HepG2 (cell line): Measurements from ENCODE around the gene CDT1. TPM values are rescaled to one million over a fixed set of nuclear protein-coding genes. Genes with fewer than 3 reads are reported as not detected.

ENCODE experiments used
- ATAC-seq: fragments of 200-7000 bp; cut with Tn5 transposase; 3 replicates; pipeline ENCODE4 v1.9.1; 2020; ENCODE audit warnings: mild to moderate bottlenecking, moderate library complexity
- BruUV-seq: library from RNA; stranded (reverse); fragments of 400-500 nt; replicated peaks from 2 replicates; lab custom pipeline; 2021; lab: Mats Ljungman, UMichigan
- CTCF ChIA-PET: fragments of 300-600 bp; formaldehyde crosslinking; extraction: SDS; loops from one replicate; lab custom pipeline; 2021; ENCODE audit warnings: low total read pairs, inconsistent platforms, low intra/inter-chr PET ratio; lab: Yijun Ruan, JAX
- POLR2A ChIA-PET: fragments of 350-600 bp; sonication (Branson Sonifier 250); formaldehyde crosslinking; loops from one replicate; lab custom pipeline; 2020; ENCODE audit warnings: antibody characterized with exemption, inconsistent platforms; lab: Yijun Ruan, JAX
- DNase-seq: peaks from one replicate; pipeline ENCODE4 v3.0.0-alpha.2; 2015; ENCODE audit warnings: low spot score
- FAIRE-seq: peaks from 3 replicates; lab custom pipeline; 2011; peaks lifted over from hg19 to GRCh38; lab: Jason Lieb, UNC
- H2AFZ ChIP-seq: one replicate; pipeline ENCODE4 v1.6.1; 2011; ENCODE audit warnings: low read length, inconsistent platforms
- H3K27ac ChIP-seq: fragments of 300-600 bp; 3 replicates; pipeline ENCODE4 v1.8.0; 2011; ENCODE audit warnings: mixed run types, mild to moderate bottlenecking, mixed read lengths, low read length, inconsistent platforms; ENCODE audit not compliant: insufficient read depth; ENCODE audit errors: extremely low read length
- H3K27me3 ChIP-seq, 2 experiments: fragments of 200-600 bp in 1 of 2; 2 replicates in 1 of 2; 3 replicates in 1 of 2; pipeline versions ENCODE4 v1.6.0 to v1.8.0; 2011; ENCODE audit warnings: low read length in 2 of 2, mild to moderate bottlenecking in 2 of 2, moderate library complexity in 2 of 2, inconsistent platforms in 1 of 2; ENCODE audit not compliant: insufficient read depth in 2 of 2, control insufficient read depth in 1 of 2
- H3K36me3 ChIP-seq, 2 experiments: fragments of 200-600 bp in 1 of 2; replicated peaks in 1 of 2; 2 replicates in 1 of 2; 3 replicates in 1 of 2; pipeline versions ENCODE4 v1.5.1 to v1.8.0; 2011; ENCODE audit warnings: low read length in 2 of 2, inconsistent platforms in 1 of 2; ENCODE audit not compliant: insufficient read depth in 2 of 2, control insufficient read depth in 1 of 2
- H3K4me1 ChIP-seq: 2 replicates; pipeline ENCODE4 v1.5.1; 2012; ENCODE audit warnings: low read length, inconsistent platforms; ENCODE audit not compliant: insufficient read depth
- H3K4me2 ChIP-seq: 2 replicates; pipeline ENCODE4 v1.6.0; 2011; ENCODE audit warnings: low read depth, low read length, inconsistent platforms
- H3K4me3 ChIP-seq, 3 experiments: fragments of 200-600 bp in 1 of 3; sonication (generic), shearing (Covaris generic) in 1 of 3; replicated peaks in 1 of 3; 2 replicates each; pipeline ENCODE4 v1.5.1; 2011 to 2016; ENCODE audit warnings: low read length in 3 of 3, inconsistent platforms in 2 of 3, low read depth in 2 of 3, mild to moderate bottlenecking in 2 of 3, control low read depth in 1 of 3, mixed read lengths in 1 of 3; ENCODE audit not compliant: insufficient read depth in 1 of 3
- H3K79me2 ChIP-seq: one replicate; pipeline ENCODE4 v1.6.1; 2011; ENCODE audit warnings: low read length, inconsistent platforms; ENCODE audit not compliant: insufficient read depth
- H3K9ac ChIP-seq: 2 replicates; pipeline ENCODE4 v1.6.0; 2011; ENCODE audit warnings: mild to moderate bottlenecking, low read depth, low read length, inconsistent platforms; ENCODE audit not compliant: insufficient read depth
- H3K9me3 ChIP-seq: 2 replicates; pipeline ENCODE4 v1.5.1; 2012; ENCODE audit warnings: mild to moderate bottlenecking, low read length
- H4K20me1 ChIP-seq: 2 replicates; pipeline ENCODE4 v1.6.0; 2011; ENCODE audit warnings: inconsistent platforms, mild to moderate bottlenecking, low read length, moderate library complexity; ENCODE audit not compliant: insufficient read depth
- DNMT1 ChIP-seq: sonication (generic); formaldehyde crosslinking; IDR thresholded peaks from 2 replicates; pipeline ENCODE4 v1.5.1; 2020; ENCODE audit warnings: mild to moderate bottlenecking, missing genetic modification reagents
- HOXA7 ChIP-seq: sonication (generic); formaldehyde crosslinking; IDR thresholded peaks from 2 replicates; pipeline ENCODE4 v1.8.1; 2022; ENCODE audit warnings: mild to moderate bottlenecking, missing genetic modification reagents, moderate library complexity
- PAF1 ChIP-seq: IDR thresholded peaks from 2 replicates; pipeline ENCODE4 v1.6.1; 2016; ENCODE audit warnings: missing genetic modification reagents, missing compliant biosample characterization
- PHF5A ChIP-seq: IDR thresholded peaks from one replicate; pipeline ENCODE4 v1.6.1; 2018; ENCODE audit warnings: low read depth, missing genetic modification reagents; ENCODE audit not compliant: unreplicated experiment
- POGZ ChIP-seq: sonication (generic); formaldehyde crosslinking; IDR thresholded peaks from 2 replicates; pipeline ENCODE4 v1.4.0; 2020; ENCODE audit warnings: mild to moderate bottlenecking, missing genetic modification reagents
- POLR2A ChIP-seq, 2 experiments: IDR thresholded peaks; 2 replicates each; pipeline ENCODE4 v1.6.1; 2011; ENCODE audit warnings: low read depth in 2 of 2, low read length in 2 of 2, mild to moderate bottlenecking in 1 of 2, moderate library complexity in 1 of 2; ENCODE audit not compliant: insufficient read depth in 1 of 2
- POLR2AphosphoS2 ChIP-seq: IDR thresholded peaks from 2 replicates; pipeline ENCODE4 v1.6.1; 2011; ENCODE audit warnings: low read depth, low read length, improper control_type of control experiment
- POLR2AphosphoS5 ChIP-seq: IDR thresholded peaks from 2 replicates; pipeline ENCODE4 v1.6.1; 2012; ENCODE audit warnings: low read depth, low read length
- TOPORS ChIP-seq: sonication (generic); formaldehyde crosslinking; IDR thresholded peaks from 2 replicates; pipeline ENCODE4 v1.8.0; 2023; ENCODE audit warnings: mild to moderate bottlenecking, missing genetic modification reagents
- XBP1 ChIP-seq: sonication (generic); formaldehyde crosslinking; IDR thresholded peaks from 2 replicates; pipeline ENCODE4 v1.5.0; 2020; ENCODE audit warnings: missing genetic modification reagents
- YY1 ChIP-seq: IDR thresholded peaks from 2 replicates; pipeline ENCODE4 v1.6.1; 2011; ENCODE audit warnings: low read length, low read depth, moderate library complexity, mild to moderate bottlenecking; ENCODE audit not compliant: insufficient read depth, insufficient replicate concordance
- ZNF121 ChIP-seq: sonication (generic); formaldehyde crosslinking; IDR thresholded peaks from 2 replicates; pipeline ENCODE4 v1.5.0; 2020; ENCODE audit warnings: mild to moderate bottlenecking, missing genetic modification reagents
- ZNF264 ChIP-seq: sonication (generic); formaldehyde crosslinking; IDR thresholded peaks from 2 replicates; pipeline ENCODE4 v1.4.0; 2020; ENCODE audit warnings: missing genetic modification reagents
- ZNF274 ChIP-seq: sonication (generic); formaldehyde crosslinking; IDR thresholded peaks from 2 replicates; pipeline ENCODE4 v1.5.1; 2020; ENCODE audit warnings: mild to moderate bottlenecking, missing genetic modification reagents
- ZNF501 ChIP-seq: sonication (generic); formaldehyde crosslinking; IDR thresholded peaks from 2 replicates; pipeline ENCODE4 v1.5.1; 2020; ENCODE audit warnings: mild to moderate bottlenecking, moderate library complexity, missing genetic modification reagents
- ZNF629 ChIP-seq: sonication (generic); formaldehyde crosslinking; conservative IDR thresholded peaks from 2 replicates; pipeline ENCODE4 v1.5.0; 2020; ENCODE audit warnings: missing genetic modification reagents
- ZNF713 ChIP-seq: sonication (generic); formaldehyde crosslinking; IDR thresholded peaks from 2 replicates; pipeline ENCODE4 v1.4.0; 2020; ENCODE audit warnings: mild to moderate bottlenecking, missing genetic modification reagents
- WGBS: methylation state at CpG from one replicate; pipeline ENCODE4 v1.1.6; 2017; ENCODE audit warnings: low lambda C conversion rate; 5-methylcytosine and 5-hydroxymethylcytosine counted together
- in situ Hi-C: cut with HindIII; loops from 2 replicates; pipeline ENCODE4 v1.10.0; 2017; ENCODE audit warnings: low pct_unique_long_range_greater_than_20kb; ENCODE audit not compliant: extremely low pct_ligation_motif_present
- intact Hi-C: fragments of 100-400 bp; cut with micrococcal nuclease; formaldehyde crosslinking; loops from one replicate; pipeline ENCODE4 v1.10.0; 2022; ENCODE audit not compliant: unreplicated experiment
- polyA plus RNA-seq, 8 experiments: library from polyadenylated mRNA; depleted of rRNA in 3 of 8; stranded (reverse) in 7 of 8; unstranded in 1 of 8; fragments of >200 nt; fragmentation: Illumina TruSeq in 4 of 8; extraction: Trizol in 4 of 8; gene quantifications; 2 replicates each; pipeline versions ENCODE4 v1.2.1 to v1.2.3, GENCODE V29; 2011 to 2016; ENCODE audit warnings: low read depth in 4 of 8, missing spikeins in 1 of 8, mixed read lengths in 1 of 8; ENCODE audit not compliant: insufficient read depth in 1 of 8
- total RNA-seq, 5 experiments: library from RNA; depleted of rRNA; stranded (reverse); fragments of >200 nt; fragmentation: Illumina TruSeq; extraction: Trizol; gene quantifications; 2 replicates each; pipeline ENCODE4 v1.2.3, GENCODE V29; 2016; ENCODE audit warnings: low read depth in 1 of 5
- TF ChIP-seq, protein P1 (sequence below): sonication (generic); formaldehyde crosslinking; IDR thresholded peaks from 2 replicates; pipeline ENCODE4 v1.8.0; 2022; ENCODE audit warnings: mild to moderate bottlenecking, missing genetic modification reagents, moderate library complexity
- TF ChIP-seq, protein P2 (sequence below): sonication (generic); formaldehyde crosslinking; IDR thresholded peaks from 2 replicates; pipeline ENCODE4 v1.4.0; 2020; ENCODE audit warnings: mild to moderate bottlenecking, missing genetic modification reagents

The CDT1 gene
- total and polyA plus RNA-seq, 2 of the 13 experiments (the other 11 are each of a cell fraction or from before 2014, with no cell fraction given), result 23.1 to 23.8 TPM

GRCh38 chr16:88805887-88806393 lies 2.4 kb downstream of the CDT1 start (continued):
- TF ChIP-seq HOXA7, result no peak
- no peak for TF ChIP-seq ZNF629 (CRISPR knock-in tag)
- TF ChIP-seq XBP1, result no peak
- 0 out of 2 replicates have a peak, but pooled peaks have one; percentile 29 for TF ChIP-seq TOPORS (CRISPR knock-in tag)
- no peak for TF ChIP-seq ZNF264 (CRISPR knock-in tag)
- TF ChIP-seq YY1, result no peak
- TF ChIP-seq POLR2AphosphoS5, result 0 out of 2 replicates have a peak, but pooled peaks have one; percentile 7
- TF ChIP-seq PHF5A, result no peak
- TF ChIP-seq ZNF713 (CRISPR knock-in tag), result no peak
- TF ChIP-seq POGZ (CRISPR knock-in tag), result 0 out of 2 replicates have a peak, but pooled peaks have one; percentile 18
- TF ChIP-seq DNMT1 (CRISPR knock-in tag), result no peak
- TF ChIP-seq ZNF121 (CRISPR knock-in tag), result no peak
- 0 out of 2 replicates have a peak, but pooled peaks have one; percentile 30 for TF ChIP-seq PAF1 (CRISPR knock-in tag)

- Histone ChIP-seq H3K36me3 (peaks cover 15 to 43% of the 10 kb centered on the region in 2 experiments), H3K9ac (no peak overlapping the region), H3K4me1 (peaks cover 43% of the 10 kb centered on the region), H3K4me2 (no peak overlapping the region), H3K27ac (peak overlapping the region; percentile 8), H3K27me3 (no peaks in the 10 kb centered on the region), H4K20me1 (peaks cover 14% of the 10 kb centered on the region; the same call in 1 of the 2 replicates), H3K9me3 (no peaks in the 10 kb centered on the region), H3K4me3 (no peak overlapping the region), H2AFZ (no peak overlapping the region), H3K79me2 (peaks cover 35% of the 10 kb centered on the region)
- in situ Hi-C loops, result no loop called here
- DNase-seq (no peak), ATAC-seq (no peak), FAIRE-seq (no peak)
- no TSS peak for BruUV-seq
- intact Hi-C loops, result no loop called here
- ChIA-PET POLR2A (interaction anchor here (1.4 to 2.2 kb wide), 3 partner anchors 43 to 47 kb away, joined by 4 to 6 read pairs (median 5); no protein-coding TSS in a partner anchor), CTCF (no interaction called here)
- 96% methylated on average over 22 of the region's 27 CpGs for WGBS
- TF ChIP-seq POLR2A (IDR thresholded peaks at IDR 0.05; ENCODE audit: insufficient read depth in 1 of 2, low read depth in 2 of 2, low read length in 2 of 2), result peak in 1 of 2 experiments; percentile 58; a peak in 2 of 4 replicates
- 0 out of 2 replicates have a peak, but pooled peaks have one; percentile 25 for TF ChIP-seq POLR2AphosphoS2
- TF ChIP-seq, protein P1, sequence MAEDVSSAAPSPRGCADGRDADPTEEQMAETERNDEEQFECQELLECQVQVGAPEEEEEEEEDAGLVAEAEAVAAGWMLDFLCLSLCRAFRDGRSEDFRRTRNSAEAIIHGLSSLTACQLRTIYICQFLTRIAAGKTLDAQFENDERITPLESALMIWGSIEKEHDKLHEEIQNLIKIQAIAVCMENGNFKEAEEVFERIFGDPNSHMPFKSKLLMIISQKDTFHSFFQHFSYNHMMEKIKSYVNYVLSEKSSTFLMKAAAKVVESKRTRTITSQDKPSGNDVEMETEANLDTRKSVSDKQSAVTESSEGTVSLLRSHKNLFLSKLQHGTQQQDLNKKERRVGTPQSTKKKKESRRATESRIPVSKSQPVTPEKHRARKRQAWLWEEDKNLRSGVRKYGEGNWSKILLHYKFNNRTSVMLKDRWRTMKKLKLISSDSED, result no peak
- 0 out of 2 replicates have a peak, but pooled peaks have one; percentile 25 for TF ChIP-seq ZNF274
- TF ChIP-seq, protein P2, sequence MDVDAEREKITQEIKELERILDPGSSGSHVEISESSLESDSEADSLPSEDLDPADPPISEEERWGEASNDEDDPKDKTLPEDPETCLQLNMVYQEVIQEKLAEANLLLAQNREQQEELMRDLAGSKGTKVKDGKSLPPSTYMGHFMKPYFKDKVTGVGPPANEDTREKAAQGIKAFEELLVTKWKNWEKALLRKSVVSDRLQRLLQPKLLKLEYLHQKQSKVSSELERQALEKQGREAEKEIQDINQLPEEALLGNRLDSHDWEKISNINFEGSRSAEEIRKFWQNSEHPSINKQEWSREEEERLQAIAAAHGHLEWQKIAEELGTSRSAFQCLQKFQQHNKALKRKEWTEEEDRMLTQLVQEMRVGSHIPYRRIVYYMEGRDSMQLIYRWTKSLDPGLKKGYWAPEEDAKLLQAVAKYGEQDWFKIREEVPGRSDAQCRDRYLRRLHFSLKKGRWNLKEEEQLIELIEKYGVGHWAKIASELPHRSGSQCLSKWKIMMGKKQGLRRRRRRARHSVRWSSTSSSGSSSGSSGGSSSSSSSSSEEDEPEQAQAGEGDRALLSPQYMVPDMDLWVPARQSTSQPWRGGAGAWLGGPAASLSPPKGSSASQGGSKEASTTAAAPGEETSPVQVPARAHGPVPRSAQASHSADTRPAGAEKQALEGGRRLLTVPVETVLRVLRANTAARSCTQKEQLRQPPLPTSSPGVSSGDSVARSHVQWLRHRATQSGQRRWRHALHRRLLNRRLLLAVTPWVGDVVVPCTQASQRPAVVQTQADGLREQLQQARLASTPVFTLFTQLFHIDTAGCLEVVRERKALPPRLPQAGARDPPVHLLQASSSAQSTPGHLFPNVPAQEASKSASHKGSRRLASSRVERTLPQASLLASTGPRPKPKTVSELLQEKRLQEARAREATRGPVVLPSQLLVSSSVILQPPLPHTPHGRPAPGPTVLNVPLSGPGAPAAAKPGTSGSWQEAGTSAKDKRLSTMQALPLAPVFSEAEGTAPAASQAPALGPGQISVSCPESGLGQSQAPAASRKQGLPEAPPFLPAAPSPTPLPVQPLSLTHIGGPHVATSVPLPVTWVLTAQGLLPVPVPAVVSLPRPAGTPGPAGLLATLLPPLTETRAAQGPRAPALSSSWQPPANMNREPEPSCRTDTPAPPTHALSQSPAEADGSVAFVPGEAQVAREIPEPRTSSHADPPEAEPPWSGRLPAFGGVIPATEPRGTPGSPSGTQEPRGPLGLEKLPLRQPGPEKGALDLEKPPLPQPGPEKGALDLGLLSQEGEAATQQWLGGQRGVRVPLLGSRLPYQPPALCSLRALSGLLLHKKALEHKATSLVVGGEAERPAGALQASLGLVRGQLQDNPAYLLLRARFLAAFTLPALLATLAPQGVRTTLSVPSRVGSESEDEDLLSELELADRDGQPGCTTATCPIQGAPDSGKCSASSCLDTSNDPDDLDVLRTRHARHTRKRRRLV, result no peak
- TF ChIP-seq ZNF501 (CRISPR knock-in tag), result 0 out of 2 replicates have a peak, but pooled peaks have one; percentile 22
Measured at GRCh38 chr16:88806491-88807111, 3.0 kb downstream of the CDT1 start.
